HL-60 (cell line): ENCODE measurements around the gene AIPL1.

Experiments used
- DNase-seq, 2 experiments: peaks; one replicate each; pipeline ENCODE4 v3.0.0-alpha.2; 2010 to 2020; ENCODE audit warnings: low read depth in 1 of 2, low spot score in 1 of 2
- H3K27ac ChIP-seq: fragments of 250-450 bp; sonication (Bioruptor Pico); replicated peaks from 2 replicates; pipeline ENCODE4 v1.5.1; 2020; ENCODE audit warnings: mild to moderate bottlenecking, moderate library complexity
- H3K27me3 ChIP-seq: fragments of 250-450 bp; sonication (Bioruptor Pico); 2 replicates; pipeline ENCODE4 v1.5.1; 2021; ENCODE audit warnings: mild to moderate bottlenecking, moderate library complexity; ENCODE audit not compliant: insufficient read depth, poor library complexity, severe bottlenecking
- H3K4me3 ChIP-seq: replicated peaks from 2 replicates; pipeline ENCODE4 v1.5.1; 2011; ENCODE audit warnings: mild to moderate bottlenecking, control low read depth, low read length; ENCODE audit not compliant: insufficient read depth
- GABPA ChIP-seq: IDR thresholded peaks from 2 replicates; pipeline ENCODE4 v1.6.1; 2012; ENCODE audit warnings: low read depth
- POLR2AphosphoS5 ChIP-seq: IDR thresholded peaks from 2 replicates; pipeline ENCODE4 v1.6.1; 2012; ENCODE audit warnings: low read depth
- REST ChIP-seq: IDR thresholded peaks from 2 replicates; pipeline ENCODE4 v1.6.1; 2012; ENCODE audit warnings: low read depth; ENCODE audit not compliant: insufficient replicate concordance
- SPI1 ChIP-seq: IDR thresholded peaks from 2 replicates; pipeline ENCODE4 v1.6.1; 2012; ENCODE audit warnings: low read depth, mild to moderate bottlenecking, borderline replicate concordance
- TF ChIP-seq, protein P1 (sequence below): IDR thresholded peaks from one replicate; pipeline ENCODE4 v1.5.1; 2011; ENCODE audit warnings: low read length, control low read depth, inconsistent platforms; ENCODE audit not compliant: insufficient read depth

AIPL1 gene

DNA sequence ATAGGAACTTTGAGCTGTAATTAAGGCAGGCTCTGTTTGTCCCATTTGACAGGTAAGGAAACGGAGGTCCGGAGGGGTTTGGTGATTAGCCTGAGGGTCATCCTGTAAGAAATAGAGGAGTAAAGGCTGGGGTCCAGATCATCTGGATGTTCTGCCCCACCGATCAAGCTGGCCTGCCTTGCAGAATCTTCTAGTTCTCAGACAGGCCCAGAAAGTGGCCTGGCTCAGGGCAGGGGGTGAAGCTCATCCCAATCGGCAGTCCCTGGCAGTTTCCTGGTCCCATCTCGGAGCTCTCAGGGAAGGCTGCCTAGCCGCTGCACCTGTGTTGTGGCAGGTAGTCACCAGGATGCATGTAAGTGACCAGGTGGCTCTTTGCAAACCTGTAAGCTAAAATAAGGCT is 13.6 kb upstream of the AIPL1 start:
- no peaks in the 10 kb centered on the region for H3K27me3 ChIP-seq
- H3K27ac ChIP-seq = no peak overlapping the region
- DNase-seq = no peak
- TF ChIP-seq, protein P1, sequence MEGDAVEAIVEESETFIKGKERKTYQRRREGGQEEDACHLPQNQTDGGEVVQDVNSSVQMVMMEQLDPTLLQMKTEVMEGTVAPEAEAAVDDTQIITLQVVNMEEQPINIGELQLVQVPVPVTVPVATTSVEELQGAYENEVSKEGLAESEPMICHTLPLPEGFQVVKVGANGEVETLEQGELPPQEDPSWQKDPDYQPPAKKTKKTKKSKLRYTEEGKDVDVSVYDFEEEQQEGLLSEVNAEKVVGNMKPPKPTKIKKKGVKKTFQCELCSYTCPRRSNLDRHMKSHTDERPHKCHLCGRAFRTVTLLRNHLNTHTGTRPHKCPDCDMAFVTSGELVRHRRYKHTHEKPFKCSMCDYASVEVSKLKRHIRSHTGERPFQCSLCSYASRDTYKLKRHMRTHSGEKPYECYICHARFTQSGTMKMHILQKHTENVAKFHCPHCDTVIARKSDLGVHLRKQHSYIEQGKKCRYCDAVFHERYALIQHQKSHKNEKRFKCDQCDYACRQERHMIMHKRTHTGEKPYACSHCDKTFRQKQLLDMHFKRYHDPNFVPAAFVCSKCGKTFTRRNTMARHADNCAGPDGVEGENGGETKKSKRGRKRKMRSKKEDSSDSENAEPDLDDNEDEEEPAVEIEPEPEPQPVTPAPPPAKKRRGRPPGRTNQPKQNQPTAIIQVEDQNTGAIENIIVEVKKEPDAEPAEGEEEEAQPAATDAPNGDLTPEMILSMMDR = no peak
- TF ChIP-seq SPI1 = no peak
- TF ChIP-seq REST = no peak
- no peak for TF ChIP-seq POLR2AphosphoS5
- no peak for TF ChIP-seq GABPA
- no peak overlapping the region for H3K4me3 ChIP-seq

GRCh38 chr17:6446516-6447100 is 11.7 kb upstream of the AIPL1 start:
- Histone ChIP-seq H3K27ac (no peak overlapping the region), H3K4me3 (no peak overlapping the region), H3K27me3 (no peaks in the 10 kb centered on the region)
- DNase-seq = no peak
- no peak for TF ChIP-seq REST
- TF ChIP-seq GABPA = no peak
- TF ChIP-seq, protein P1 = no peak
- TF ChIP-seq POLR2AphosphoS5 = no peak
- TF ChIP-seq SPI1 = no peak

DNA sequence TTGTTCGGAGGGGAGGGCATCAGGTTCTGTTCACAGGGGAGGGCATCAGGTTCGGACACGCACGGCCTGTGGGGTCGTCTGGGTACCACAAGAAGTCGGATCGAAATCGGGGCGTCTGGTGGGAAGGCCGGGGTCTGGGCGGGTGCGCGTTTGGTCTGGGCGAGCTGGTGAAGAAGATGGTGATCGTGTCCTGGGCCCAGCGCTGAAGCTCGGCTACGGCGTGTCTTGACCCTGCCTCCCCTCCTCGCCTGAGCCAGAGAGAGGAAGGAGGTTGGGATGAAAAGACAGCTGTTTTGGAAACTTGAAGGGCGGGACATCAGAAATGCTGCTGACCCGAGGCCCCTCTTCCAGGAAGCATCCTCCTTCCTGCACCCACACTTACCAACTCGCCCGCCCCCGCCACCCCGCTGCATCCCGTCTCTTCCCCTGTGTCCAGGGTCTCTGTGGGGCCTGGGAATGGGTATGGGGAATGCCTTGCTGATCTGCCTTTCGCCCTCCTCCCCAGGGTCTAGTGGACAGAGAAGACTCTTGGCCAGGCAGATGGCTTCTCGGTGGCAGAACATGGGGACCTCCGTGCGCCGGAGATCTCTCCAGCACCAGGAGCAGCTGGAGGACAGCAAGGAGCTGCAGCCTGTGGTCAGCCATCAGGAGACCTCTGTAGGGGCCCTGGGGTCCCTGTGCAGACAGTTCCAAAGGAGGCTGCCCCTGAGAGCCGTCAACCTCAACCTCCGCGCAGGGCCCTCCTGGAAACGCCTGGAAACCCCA is 9.8 kb upstream of the AIPL1 start:
- Histone ChIP-seq H3K27ac (no peak overlapping the region), H3K4me3 (no peak overlapping the region), H3K27me3 (no peaks in the 10 kb centered on the region)
- DNase-seq = no peak
- TF ChIP-seq POLR2AphosphoS5 (no peak), REST (no peak), SPI1 (no peak), GABPA (no peak)
- TF ChIP-seq, protein P1 = no peak
